ENCODE measurements around the gene PLA2G4D. TPM values are rescaled to one million over a fixed set of nuclear protein-coding genes. Genes with fewer than 3 reads are reported as not detected.

The PLA2G4D gene
- polyA plus RNA-seq, 1 of the 3 experiments (the other 2 are of a cell fraction): not detected

- no peak for TF ChIP-seq MXI1 (IDR thresholded peaks at IDR 0.05; ENCODE audit: low read depth, low read length)
- no peak for TF ChIP-seq YY1 (IDR thresholded peaks at IDR 0.05; ENCODE audit: low read depth)
- no peak for TF ChIP-seq PBX3 (IDR thresholded peaks at IDR 0.05)
Measured at GRCh38 chr15:42082823-42083604, 11.3 kb downstream of the PLA2G4D start (continued).

GRCh38 chr15:42082141-42082540, 12.2 kb downstream of the PLA2G4D start:
- no peak for DNase-seq
- 0 out of 2 replicates have a peak, but pooled peaks cover 4% of the 10 kb centered on the region for H3K27me3 ChIP-seq (ENCODE audit: insufficient read depth)
- H3K4me2 ChIP-seq: no peak overlapping the region
- no peak overlapping the region for H3K4me3 ChIP-seq (ENCODE audit: low read depth in 2 of 2, low read length in 1 of 2)
- no peak overlapping the region for H3K27ac ChIP-seq (ENCODE audit: low read depth in 2 of 2, low read length in 1 of 2)
- WGBS (ENCODE audit: low lambda C conversion rate): 57% methylated on average over 1 of the region's 1 CpG
- no peak overlapping the region for H3K9ac ChIP-seq
- no peaks in the 10 kb centered on the region; a peak in 1 of 4 replicates for H3K4me1 ChIP-seq (ENCODE audit: control insufficient read depth in 1 of 2, insufficient read depth in 2 of 2, low read depth in 1 of 2, low read length in 1 of 2)
- no peak overlapping the region for H2AFZ ChIP-seq (ENCODE audit: low read depth)
- no peaks in the 10 kb centered on the region for H3F3A ChIP-seq (replicated peaks; ENCODE audit: insufficient read depth)
- no peaks in the 10 kb centered on the region for H3K9me2 ChIP-seq
- H3K79me2 ChIP-seq (ENCODE audit: insufficient read depth): no peaks in the 10 kb centered on the region
- TF ChIP-seq RAD21 (IDR thresholded peaks at IDR 0.05; ENCODE audit: low read length): no peak
- TF ChIP-seq JUND (IDR thresholded peaks at IDR 0.05): no peak
- no peak for TF ChIP-seq CHD2 (IDR thresholded peaks at IDR 0.05; ENCODE audit: low read length, partially characterized antibody)
- TF ChIP-seq MAX (IDR thresholded peaks at IDR 0.05; ENCODE audit: low read depth): no peak
- no peak for TF ChIP-seq TEAD4 (IDR thresholded peaks at IDR 0.05; ENCODE audit: borderline replicate concordance, insufficient read depth)
- TF ChIP-seq FOSL2 (IDR thresholded peaks at IDR 0.05; ENCODE audit: borderline replicate concordance, low read depth): no peak
- TF ChIP-seq, protein P1, sequence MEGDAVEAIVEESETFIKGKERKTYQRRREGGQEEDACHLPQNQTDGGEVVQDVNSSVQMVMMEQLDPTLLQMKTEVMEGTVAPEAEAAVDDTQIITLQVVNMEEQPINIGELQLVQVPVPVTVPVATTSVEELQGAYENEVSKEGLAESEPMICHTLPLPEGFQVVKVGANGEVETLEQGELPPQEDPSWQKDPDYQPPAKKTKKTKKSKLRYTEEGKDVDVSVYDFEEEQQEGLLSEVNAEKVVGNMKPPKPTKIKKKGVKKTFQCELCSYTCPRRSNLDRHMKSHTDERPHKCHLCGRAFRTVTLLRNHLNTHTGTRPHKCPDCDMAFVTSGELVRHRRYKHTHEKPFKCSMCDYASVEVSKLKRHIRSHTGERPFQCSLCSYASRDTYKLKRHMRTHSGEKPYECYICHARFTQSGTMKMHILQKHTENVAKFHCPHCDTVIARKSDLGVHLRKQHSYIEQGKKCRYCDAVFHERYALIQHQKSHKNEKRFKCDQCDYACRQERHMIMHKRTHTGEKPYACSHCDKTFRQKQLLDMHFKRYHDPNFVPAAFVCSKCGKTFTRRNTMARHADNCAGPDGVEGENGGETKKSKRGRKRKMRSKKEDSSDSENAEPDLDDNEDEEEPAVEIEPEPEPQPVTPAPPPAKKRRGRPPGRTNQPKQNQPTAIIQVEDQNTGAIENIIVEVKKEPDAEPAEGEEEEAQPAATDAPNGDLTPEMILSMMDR (IDR thresholded peaks at IDR 0.05): no peak
- no peak for TF ChIP-seq POLR2AphosphoS5 (IDR thresholded peaks at IDR 0.05; ENCODE audit: low read depth, low read length)
- TF ChIP-seq, protein P2, sequence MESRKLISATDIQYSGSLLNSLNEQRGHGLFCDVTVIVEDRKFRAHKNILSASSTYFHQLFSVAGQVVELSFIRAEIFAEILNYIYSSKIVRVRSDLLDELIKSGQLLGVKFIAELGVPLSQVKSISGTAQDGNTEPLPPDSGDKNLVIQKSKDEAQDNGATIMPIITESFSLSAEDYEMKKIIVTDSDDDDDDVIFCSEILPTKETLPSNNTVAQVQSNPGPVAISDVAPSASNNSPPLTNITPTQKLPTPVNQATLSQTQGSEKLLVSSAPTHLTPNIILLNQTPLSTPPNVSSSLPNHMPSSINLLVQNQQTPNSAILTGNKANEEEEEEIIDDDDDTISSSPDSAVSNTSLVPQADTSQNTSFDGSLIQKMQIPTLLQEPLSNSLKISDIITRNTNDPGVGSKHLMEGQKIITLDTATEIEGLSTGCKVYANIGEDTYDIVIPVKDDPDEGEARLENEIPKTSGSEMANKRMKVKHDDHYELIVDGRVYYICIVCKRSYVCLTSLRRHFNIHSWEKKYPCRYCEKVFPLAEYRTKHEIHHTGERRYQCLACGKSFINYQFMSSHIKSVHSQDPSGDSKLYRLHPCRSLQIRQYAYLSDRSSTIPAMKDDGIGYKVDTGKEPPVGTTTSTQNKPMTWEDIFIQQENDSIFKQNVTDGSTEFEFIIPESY (IDR thresholded peaks at IDR 0.05; ENCODE audit: borderline replicate concordance, low read depth): no peak
- no peaks in the 10 kb centered on the region for H3K9me3 ChIP-seq
- H3K36me3 ChIP-seq (replicated peaks in 1 of 2; ENCODE audit: control insufficient read depth in 1 of 2, insufficient read depth in 2 of 2, low read length in 1 of 2): no peaks in the 10 kb centered on the region
- POLR2A ChIA-PET: no interaction called here
- H4K20me1 ChIP-seq (ENCODE audit: insufficient read depth): no peaks in the 10 kb centered on the region
- CTCF ChIA-PET: interaction anchor here (1.0 to 14.9 kb wide), 8 partner anchors 11 to 89 kb away, joined by 3 to 293 read pairs (median 22); partner anchors contain the start of gene PLA2G4D

All from SK-N-SH (cell line).